Hepatocyte (in vitro differentiated cells): Measurements from ENCODE around the gene RGS5. TPM values are rescaled to one million over a fixed set of nuclear protein-coding genes. Genes with fewer than 3 reads are reported as not detected.

Source experiments
- DNase-seq: peaks from one replicate; pipeline ENCODE4 v3.0.0-alpha.2; 2016; ENCODE audit warnings: low spot score
- H2AFZ ChIP-seq: fragments of 200-600 bp; sonication (generic); 2 replicates; pipeline ENCODE4 v1.6.0; 2016; ENCODE audit warnings: antibody characterized with exemption, mild to moderate bottlenecking
- H3K27ac ChIP-seq: fragments of 200-600 bp; sonication (generic); 2 replicates; pipeline ENCODE4 v1.5.1; 2016; ENCODE audit warnings: mild to moderate bottlenecking
- H3K27me3 ChIP-seq: fragments of 200-600 bp; sonication (generic); 2 replicates; pipeline ENCODE4 v1.6.1; 2016
- H3K36me3 ChIP-seq: fragments of 200-600 bp; sonication (generic); replicated peaks from 2 replicates; pipeline ENCODE4 v1.5.1; 2016; ENCODE audit warnings: low read depth; ENCODE audit not compliant: insufficient read depth
- H3K4me1 ChIP-seq: fragments of 200-600 bp; sonication (generic); 2 replicates; pipeline ENCODE4 v1.5.1; 2016; ENCODE audit warnings: mild to moderate bottlenecking, moderate library complexity; ENCODE audit not compliant: insufficient read depth
- H3K4me2 ChIP-seq: fragments of 200-600 bp; sonication (generic); 2 replicates; pipeline ENCODE4 v1.6.0; 2016
- H3K4me3 ChIP-seq: fragments of 200-600 bp; sonication (generic); 2 replicates; pipeline ENCODE4 v1.5.1; 2016; ENCODE audit warnings: mild to moderate bottlenecking
- H3K79me2 ChIP-seq: fragments of 200-600 bp; sonication (generic); 2 replicates; pipeline ENCODE4 v1.6.0; 2017; ENCODE audit warnings: mild to moderate bottlenecking
- H3K9me2 ChIP-seq: fragments of 200-600 bp; sonication (generic); replicated peaks from 2 replicates; pipeline ENCODE4 v1.6.0; 2017; ENCODE audit warnings: mild to moderate bottlenecking; ENCODE audit not compliant: insufficient read depth
- H3K9me3 ChIP-seq: fragments of 200-600 bp; sonication (generic); 2 replicates; pipeline ENCODE4 v1.5.1; 2016; ENCODE audit warnings: low read depth, mild to moderate bottlenecking
- H4K20me1 ChIP-seq: fragments of 200-600 bp; sonication (generic); 2 replicates; pipeline ENCODE4 v1.6.0; 2016; ENCODE audit warnings: mild to moderate bottlenecking; ENCODE audit not compliant: insufficient read depth, poor library complexity, severe bottlenecking
- CTCF ChIP-seq: fragments of 200-600 bp; sonication (generic); IDR thresholded peaks from 2 replicates; pipeline ENCODE4 v1.5.1; 2016; ENCODE audit warnings: antibody characterized with exemption, mild to moderate bottlenecking; ENCODE audit not compliant: poor library complexity
- EZH2 ChIP-seq: fragments of 200-600 bp; sonication (generic); IDR thresholded peaks from 2 replicates; pipeline ENCODE4 v1.6.1; 2016; ENCODE audit warnings: antibody characterized with exemption, mild to moderate bottlenecking, borderline replicate concordance
- EZH2phosphoT487 ChIP-seq: fragments of 200-600 bp; sonication (generic); IDR thresholded peaks from one replicate; pipeline ENCODE4 v1.6.1; 2018; ENCODE audit warnings: antibody characterized with exemption, mild to moderate bottlenecking, low read depth, moderate library complexity; ENCODE audit not compliant: unreplicated experiment, severe bottlenecking
- WGBS: methylation state at CpG from one replicate; pipeline ENCODE4 v1.1.6; 2016; ENCODE audit warnings: low lambda C conversion rate; ENCODE audit errors: missing lambda C conversion rate; 5-methylcytosine and 5-hydroxymethylcytosine counted together
- polyA plus RNA-seq: library from polyadenylated mRNA; unstranded; fragments of >200 nt; fragmentation: Nextera tagmentation; extraction: Ambion mirVana; gene quantifications from 2 replicates; pipeline ENCODE4 v1.2.1, GENCODE V29; 2016
- total RNA-seq: library from RNA; depleted of rRNA; stranded (reverse); fragments of >200 nt; gene quantifications from 2 replicates; pipeline ENCODE4 v1.2.3, GENCODE V29; 2014

The RGS5 gene
- total and polyA plus RNA-seq, 2 experiments from 2014 or later: 4.4 to 5.0 TPM

- WGBS: 95% methylated on average over 2 of the region's 2 CpGs
- TF ChIP-seq EZH2phosphoT487 (no peak), EZH2 (no peak), CTCF (no peak)
- Histone ChIP-seq H3K4me1 (no peaks in the 10 kb centered on the region), H3K9me3 (no peaks in the 10 kb centered on the region), H3K27me3 (no peaks in the 10 kb centered on the region), H4K20me1 (no peaks in the 10 kb centered on the region), H3K27ac (no peak overlapping the region), H3K4me2 (no peak overlapping the region), H3K4me3 (no peak overlapping the region), H3K36me3 (no peaks in the 10 kb centered on the region), H3K9me2 (no peaks in the 10 kb centered on the region), H2AFZ (no peak overlapping the region), H3K79me2 (no peaks in the 10 kb centered on the region)
- no peak for DNase-seq
Observed at GRCh38 chr1:163131981-163132380, 70.7 kb downstream of the RGS5 start.

GRCh38 chr1:163130225-163130856 lies 72.4 kb downstream of the RGS5 start:
- H3K27ac ChIP-seq: no peak overlapping the region
- WGBS: 73% methylated on average over 1 of the region's 1 CpG
- H4K20me1 ChIP-seq: no peaks in the 10 kb centered on the region
- H3K9me2 ChIP-seq: no peaks in the 10 kb centered on the region
- no peaks in the 10 kb centered on the region for H3K27me3 ChIP-seq
- no peak overlapping the region for H3K4me2 ChIP-seq
- H3K4me3 ChIP-seq: no peak overlapping the region
- DNase-seq: no peak
- no peaks in the 10 kb centered on the region for H3K9me3 ChIP-seq
- no peak overlapping the region for H2AFZ ChIP-seq
- H3K79me2 ChIP-seq: no peaks in the 10 kb centered on the region
- no peaks in the 10 kb centered on the region for H3K36me3 ChIP-seq
- H3K4me1 ChIP-seq: no peaks in the 10 kb centered on the region
- no peak for TF ChIP-seq EZH2
- no peak for TF ChIP-seq CTCF
- TF ChIP-seq EZH2phosphoT487: no peak

GRCh38 chr1:163128282-163128681 lies 74.4 kb downstream of the RGS5 start:
- H3K79me2 ChIP-seq: no peaks in the 10 kb centered on the region
- no peaks in the 10 kb centered on the region for H3K36me3 ChIP-seq
- WGBS: 96% methylated on average over 2 of the region's 2 CpGs
- H3K9me2 ChIP-seq: no peaks in the 10 kb centered on the region
- no peak overlapping the region for H3K4me3 ChIP-seq
- H2AFZ ChIP-seq: no peak overlapping the region
- no peak for DNase-seq
- no peaks in the 10 kb centered on the region for H3K4me1 ChIP-seq
- no peak overlapping the region for H3K27ac ChIP-seq
- H3K4me2 ChIP-seq: no peak overlapping the region
- TF ChIP-seq EZH2: no peak
- no peak for TF ChIP-seq EZH2phosphoT487
- no peak for TF ChIP-seq CTCF
- H3K27me3 ChIP-seq: no peaks in the 10 kb centered on the region
- no peaks in the 10 kb centered on the region for H4K20me1 ChIP-seq
- H3K9me3 ChIP-seq: no peaks in the 10 kb centered on the region

GRCh38 chr1:163124812-163125211 lies 77.9 kb downstream of the RGS5 start:
- no peak overlapping the region for H3K4me3 ChIP-seq
- no peaks in the 10 kb centered on the region for H3K4me1 ChIP-seq
- H3K27ac ChIP-seq: no peak overlapping the region
- H3K9me2 ChIP-seq: no peaks in the 10 kb centered on the region
- H3K36me3 ChIP-seq: no peaks in the 10 kb centered on the region
- H3K79me2 ChIP-seq: no peaks in the 10 kb centered on the region
- no peak for DNase-seq
- H3K27me3 ChIP-seq: no peaks in the 10 kb centered on the region
- 71% methylated on average over 4 of the region's 4 CpGs for WGBS
- TF ChIP-seq EZH2phosphoT487 (no peak), EZH2 (no peak), CTCF (no peak)
- H4K20me1 ChIP-seq: no peaks in the 10 kb centered on the region
- no peak overlapping the region for H3K4me2 ChIP-seq
- H3K9me3 ChIP-seq: no peaks in the 10 kb centered on the region
- no peak overlapping the region for H2AFZ ChIP-seq
